OCI-LY1 (cell line): ENCODE measurements around the gene CASP8.

ENCODE experiments used
- CTCF ChIP-seq: fragments of 200-600 bp; sonication (generic), shearing (Covaris generic); IDR thresholded peaks from 2 replicates; pipeline ENCODE4 v1.5.1; 2017; ENCODE audit warnings: mild to moderate bottlenecking, antibody characterized with exemption, low read length, moderate library complexity, mixed read lengths
- EZH2 ChIP-seq: fragments of 200-600 bp; sonication (generic), shearing (Covaris generic); IDR thresholded peaks from 2 replicates; pipeline ENCODE4 v1.8.0; 2017; ENCODE audit warnings: borderline replicate concordance, mixed run types, mild to moderate bottlenecking, antibody characterized with exemption, low read length, moderate library complexity, mixed read lengths

DNA sequence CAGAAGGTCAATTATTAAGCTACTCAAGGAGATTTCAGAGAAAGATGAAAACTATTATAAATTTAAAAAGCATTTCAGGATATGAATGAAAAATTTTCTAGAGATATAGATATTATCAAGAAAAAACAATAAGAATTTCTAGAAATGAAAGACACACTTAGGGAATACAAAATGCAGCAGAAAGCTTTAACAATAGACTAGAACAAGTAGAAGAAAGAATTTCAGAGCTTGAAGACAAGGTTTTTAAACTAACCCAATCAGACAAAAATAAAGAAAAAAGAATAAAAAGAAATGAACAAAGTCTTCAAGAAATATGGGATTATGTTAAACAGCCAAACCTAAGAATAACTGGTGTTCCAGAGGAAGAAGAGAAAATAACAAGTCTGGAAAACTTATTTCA lies 62.4 kb downstream of the CASP8 start:
- TF ChIP-seq CTCF = no peak
- TF ChIP-seq EZH2 = no peak
